Activated naive CD4-positive, alpha-beta T cell treated with anti-CD3 and anti-CD28 coated beads, Interleukin-2, amount 50 U/mL, for 16 hours (primary cell): ENCODE results near the gene WDR36.

Source experiments
- DNase-seq: peaks from one replicate; pipeline ENCODE4 v3.0.0-alpha.2; 2020

WDR36 gene

DNA sequence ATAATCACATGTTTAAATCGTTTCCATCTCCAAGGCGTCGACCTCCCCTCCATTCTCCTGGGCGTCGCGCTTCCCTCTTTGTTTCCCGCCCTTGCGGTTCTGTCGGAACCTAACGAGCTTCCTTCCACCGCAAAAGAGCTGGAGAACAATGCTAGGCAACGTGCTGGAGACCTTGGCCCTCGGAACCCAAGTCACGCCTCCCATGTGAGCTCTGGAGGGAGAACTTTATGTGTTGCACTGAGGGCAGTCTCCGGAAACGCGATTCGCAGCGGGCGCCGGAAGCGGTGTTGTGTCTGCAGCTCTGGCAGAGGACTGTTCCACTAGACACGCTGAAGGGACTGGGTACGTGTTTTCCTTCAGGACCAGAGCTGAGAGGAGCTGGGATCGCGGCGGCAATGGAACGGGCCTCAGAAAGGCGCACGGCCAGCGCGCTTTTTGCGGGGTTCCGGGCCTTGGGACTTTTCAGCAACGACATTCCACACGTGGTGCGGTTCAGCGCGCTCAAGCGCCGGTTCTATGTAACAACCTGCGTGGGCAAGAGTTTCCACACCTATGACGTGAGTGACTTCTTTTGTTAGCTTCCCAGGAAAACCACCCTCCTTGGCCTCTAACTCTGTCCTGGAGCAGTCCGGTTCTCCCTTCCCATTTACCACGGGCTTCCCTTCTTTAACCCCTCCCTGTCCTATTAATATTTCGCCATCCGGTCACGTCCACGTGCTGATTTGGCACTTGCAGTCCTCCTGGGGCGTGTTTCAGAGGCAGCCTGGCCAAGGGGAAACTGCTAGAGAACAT lies at the start of gene WDR36:
WDR36 (plus strand) TSS at position 287 of the 792 bp plus-strand sequence; CDS start at position 396, 109 bp downstream.
- peak; percentile 87 for DNase-seq

DNA sequence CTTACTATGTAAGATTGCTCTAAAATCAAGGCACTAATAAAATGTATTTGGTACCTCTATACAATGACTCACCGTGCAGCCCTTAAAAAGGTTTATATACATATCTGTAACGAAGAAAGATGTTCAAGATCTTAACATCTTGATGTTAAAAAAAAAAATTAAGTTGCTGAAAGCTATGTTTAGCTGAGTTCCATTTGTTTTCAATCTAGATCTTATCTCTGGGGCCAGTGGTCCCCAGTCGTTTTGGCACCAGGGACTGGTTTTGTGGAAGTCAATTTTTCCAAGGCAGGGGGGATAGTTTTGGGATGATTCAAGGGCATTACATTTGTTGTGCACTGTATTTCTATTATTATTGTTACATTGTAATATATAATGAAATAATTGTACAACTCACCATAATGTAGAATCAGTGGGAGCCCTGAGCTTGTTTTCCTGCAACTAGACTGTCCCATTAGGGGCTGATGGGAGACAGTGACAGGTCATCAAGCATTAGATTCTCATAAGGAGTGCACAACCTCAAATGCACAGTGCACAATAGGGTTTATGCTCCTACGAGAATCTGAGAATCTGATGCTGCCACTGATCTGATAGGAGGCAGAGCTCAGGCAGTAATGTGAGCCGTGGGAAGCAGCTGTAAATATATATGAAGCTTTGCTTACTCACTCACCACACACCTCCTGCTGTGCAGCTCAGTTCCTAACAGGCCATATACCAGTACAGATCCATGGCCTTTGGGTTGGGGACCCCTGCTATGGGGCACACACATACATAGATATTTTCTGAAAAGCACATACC lies 48.2 kb upstream of the WDR36 start:
- no peak for DNase-seq

DNA sequence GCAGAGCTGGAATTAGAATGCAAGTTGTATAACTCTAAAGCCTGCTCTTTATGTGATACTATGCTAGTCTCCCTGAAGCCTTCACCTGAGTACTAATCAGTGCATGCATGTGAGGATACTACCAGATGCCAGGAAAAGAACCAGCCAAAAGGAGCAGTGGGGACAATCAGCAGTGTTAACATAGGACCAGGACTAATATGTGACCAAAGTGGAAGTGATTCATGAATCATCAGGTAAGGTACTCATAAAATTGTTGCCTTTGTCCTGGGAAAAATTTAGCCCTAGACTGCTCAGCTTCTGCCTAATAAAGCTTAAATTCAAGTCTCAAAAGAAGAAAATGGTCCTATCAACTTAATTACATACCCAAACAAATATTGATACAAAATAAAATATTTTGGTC lies 34.1 kb upstream of the WDR36 start:
- DNase-seq: no peak

DNA sequence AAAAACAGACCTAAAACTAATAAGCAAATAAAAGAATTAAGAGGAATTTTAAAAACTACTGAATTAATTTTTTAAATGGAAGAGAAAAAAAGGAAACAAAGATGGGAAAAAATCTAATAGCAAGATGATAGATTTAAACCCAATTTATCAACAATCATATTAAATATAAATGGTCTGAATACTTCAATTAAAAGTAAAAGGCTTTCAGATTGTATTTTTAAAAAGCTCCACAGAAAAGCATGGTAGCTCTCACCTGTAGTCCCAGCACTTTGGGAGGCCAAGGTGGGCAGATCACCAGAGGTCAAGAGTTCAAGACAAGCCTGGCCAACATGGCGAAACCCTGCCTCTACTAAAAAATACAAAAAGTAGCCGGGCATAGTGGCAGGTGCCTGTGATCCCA lies 32.0 kb upstream of the WDR36 start:
- no peak for DNase-seq

DNA sequence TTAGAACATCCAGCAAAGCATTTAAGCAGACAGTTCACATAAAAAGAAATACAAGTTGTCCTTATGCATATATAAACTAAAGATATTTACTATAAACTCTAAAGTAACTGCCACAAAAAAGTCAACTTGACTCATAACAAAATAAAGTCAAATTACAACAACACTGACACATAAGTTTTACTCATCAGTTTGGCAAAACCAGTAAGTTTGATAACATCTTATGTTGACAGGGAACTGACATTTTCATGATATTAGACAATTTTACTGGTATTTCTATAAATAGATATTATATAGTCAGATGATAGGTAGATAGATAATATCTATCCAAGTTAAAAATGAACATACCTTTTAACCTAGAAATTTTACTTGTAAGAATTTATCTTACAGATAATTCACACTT lies 30.5 kb upstream of the WDR36 start:
- DNase-seq: no peak

DNA sequence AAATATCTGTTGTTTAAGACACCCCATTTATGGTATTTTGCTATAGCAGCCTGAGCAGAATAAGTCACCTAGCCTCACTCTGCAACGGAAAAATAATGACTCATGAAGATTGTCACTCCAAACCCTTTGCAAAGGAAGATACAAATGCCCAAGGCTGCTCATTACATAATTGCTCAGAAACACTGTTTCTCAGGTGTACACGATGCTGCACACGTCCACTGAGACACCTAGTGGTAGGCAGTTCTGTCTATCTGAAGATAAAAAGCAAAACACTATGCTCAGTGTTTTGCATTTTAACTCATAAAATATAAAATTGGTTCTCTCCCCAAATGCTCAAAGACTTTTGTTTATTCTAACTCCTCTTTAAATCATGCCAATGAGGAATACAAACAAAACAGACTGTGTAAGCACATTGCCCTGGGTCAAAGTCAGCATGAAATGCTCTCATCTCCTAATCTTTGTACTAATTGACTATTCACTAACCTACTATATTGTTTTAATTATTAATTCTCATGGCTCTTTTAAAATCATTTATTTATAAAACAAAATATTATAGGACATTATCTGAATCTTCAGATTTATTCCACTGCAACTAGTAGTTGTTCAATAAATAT lies 28.3 kb upstream of the WDR36 start:
- DNase-seq: no peak

DNA sequence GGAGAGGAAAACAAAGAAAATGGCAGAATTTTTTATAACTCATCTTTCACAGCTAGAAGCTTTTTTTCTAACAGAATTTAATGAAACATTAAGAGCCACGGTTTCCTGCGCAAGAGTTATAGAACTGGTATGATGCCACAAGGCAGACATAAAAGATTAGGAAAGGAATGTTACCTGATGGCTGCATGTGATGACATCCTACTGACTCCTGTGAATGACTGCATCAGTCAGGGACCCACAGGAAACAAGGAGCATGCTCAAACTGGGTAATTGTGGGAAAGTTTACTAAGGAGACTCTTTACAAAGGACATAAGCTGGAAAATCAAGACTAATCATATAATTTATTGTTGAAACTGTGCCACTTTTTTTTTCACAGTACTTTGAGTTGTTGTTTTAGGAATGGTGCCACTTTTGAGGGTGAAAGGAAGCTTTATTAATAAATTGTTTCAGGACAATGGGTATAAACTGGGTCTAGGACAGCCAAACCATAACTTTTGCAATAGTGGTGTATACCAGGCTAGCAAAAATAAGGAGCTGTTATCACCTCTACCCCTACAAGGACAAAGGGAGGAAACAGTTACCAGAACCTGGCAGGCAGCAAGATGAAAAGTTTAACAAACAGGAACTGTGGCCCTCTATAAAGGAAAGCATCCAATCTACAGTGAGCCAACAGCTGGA lies 25.7 kb upstream of the WDR36 start:
- no peak for DNase-seq

DNA sequence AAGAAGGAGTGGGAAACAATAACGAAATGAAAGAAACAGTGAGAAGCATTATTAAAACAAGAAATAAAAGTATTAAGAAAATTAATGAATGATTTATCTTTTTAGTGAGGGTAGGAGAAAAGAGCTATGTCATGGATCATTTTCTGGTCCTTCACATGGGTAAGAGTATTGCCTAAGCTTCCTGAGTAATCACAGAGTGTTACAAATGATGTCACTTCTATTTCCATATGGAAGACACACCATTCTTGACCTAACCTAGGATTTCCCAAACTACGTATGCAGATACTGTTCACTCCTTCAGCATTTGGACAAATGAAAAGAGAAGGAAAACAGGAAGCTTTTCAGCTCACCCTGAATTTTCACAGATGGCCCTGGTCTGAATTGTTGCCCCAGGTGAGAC lies 23.9 kb upstream of the WDR36 start:
- DNase-seq: no peak

DNA sequence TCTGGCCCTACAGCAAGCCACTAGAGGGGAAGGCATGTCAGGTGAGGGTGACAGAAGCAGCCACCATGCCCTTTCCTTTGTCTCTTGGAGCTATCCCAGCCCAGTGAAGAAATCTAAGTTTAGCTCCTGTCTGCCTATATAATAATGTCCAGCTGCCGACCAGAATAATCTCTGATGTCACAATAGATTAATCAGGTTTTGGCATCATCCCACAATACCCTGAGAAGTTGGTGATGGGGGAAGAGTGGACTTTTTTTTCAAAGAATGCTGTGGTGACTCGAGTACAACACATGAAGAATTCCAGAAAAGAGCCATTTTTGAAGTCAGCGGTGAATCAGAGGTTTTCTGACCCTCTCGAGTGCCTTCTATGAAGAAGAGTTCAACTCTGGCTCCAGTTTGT lies 22.3 kb upstream of the WDR36 start:
- DNase-seq: no peak

DNA sequence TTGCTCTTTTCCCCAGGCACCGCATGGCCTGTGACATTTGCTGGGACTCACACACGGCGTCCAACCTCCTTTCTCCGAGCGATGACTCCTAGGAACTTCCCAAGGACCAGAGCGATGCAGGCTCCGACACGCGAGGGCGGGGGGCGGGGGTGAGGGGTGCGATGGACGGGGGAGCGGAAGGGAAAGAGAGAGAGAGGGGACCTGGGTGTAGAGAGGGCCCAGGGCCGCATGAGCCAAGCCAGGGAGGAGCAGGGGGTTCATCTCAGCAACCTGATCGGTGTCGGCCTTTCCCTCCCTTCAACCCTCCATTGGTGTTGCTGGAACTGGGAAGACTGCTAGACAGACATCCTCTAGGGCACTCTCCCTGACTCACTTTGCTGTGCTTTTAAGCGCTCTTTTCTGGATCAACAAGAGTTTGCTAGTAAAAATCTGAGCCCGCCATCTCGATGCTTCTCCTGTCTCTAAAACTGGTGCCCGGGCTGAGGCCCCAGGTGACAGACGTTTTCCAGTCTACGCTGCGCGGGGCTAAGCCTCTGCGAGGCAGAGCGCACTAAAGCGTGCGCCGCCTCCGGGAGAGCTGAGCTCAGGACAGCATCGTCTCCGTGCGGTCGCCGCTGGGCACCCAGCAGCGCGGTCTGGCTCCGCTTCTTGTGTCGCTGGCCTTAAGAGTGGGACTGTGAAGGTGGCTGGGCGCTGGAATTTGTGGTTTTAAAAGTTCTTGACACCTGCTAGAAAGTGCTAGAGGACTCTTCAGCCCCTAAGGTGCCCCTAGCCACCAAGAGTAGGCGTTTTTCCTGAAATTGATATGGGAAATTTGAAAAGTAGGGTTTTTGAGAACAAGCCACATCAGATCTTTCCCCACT lies 21.6 kb upstream of the WDR36 start:
- DNase-seq: peak; percentile 24

DNA sequence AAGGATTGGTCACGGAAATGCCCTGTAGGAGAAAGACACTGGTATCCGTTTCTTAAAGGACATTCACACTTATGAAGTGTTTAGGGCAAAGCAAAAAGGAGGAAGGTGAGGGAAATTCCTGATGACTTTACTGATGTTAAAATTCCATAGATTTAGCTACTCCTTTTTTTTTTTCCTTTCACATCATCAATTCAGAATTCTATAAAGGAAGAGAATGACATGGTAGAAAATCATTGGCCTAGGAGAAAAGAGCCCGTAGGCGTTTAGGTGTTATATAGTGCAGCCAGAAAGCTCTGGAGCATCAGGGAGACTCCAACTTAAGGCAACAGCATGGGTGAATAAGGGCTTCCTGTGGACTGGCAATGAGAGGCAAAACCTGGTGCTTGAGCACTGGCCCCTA lies 20.7 kb upstream of the WDR36 start, which contains the start of gene TSLP:
TSLP (plus strand) TSS at position 301 of the 400 bp plus-strand sequence. CDS start 178 bp downstream, outside the sequence.
- no peak for DNase-seq

DNA sequence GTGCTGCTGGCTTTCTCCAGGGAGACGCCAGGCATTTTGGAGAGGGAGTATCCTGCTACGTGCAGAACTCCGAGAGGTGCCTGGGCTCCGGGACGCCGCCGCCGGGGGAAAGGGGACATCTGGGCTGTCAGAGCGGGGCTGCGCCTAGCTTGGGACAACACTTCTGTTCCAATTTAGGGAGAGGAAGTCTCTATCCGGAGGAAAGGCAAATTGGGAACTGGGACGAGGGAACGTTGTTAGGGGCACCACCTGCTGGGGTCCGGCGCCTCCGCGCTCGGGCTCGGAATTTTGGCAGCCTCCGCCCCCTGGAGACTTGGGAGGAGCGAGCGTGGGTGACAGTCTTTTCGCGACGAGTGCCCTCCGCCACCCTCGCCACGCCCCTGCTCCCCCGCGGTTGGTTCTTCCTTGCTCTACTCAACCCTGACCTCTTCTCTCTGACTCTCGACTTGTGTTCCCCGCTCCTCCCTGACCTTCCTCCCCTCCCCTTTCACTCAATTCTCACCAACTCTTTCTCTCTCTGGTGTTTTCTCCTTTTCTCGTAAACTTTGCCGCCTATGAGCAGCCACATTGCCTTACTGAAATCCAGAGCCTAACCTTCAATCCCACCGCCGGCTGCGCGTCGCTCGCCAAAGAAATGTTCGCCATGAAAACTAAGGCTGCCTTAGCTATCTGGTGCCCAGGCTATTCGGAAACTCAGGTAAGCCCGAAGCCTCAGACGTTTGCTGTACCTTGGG lies 19.0 kb upstream of the WDR36 start:
- DNase-seq: peak; percentile 63

DNA sequence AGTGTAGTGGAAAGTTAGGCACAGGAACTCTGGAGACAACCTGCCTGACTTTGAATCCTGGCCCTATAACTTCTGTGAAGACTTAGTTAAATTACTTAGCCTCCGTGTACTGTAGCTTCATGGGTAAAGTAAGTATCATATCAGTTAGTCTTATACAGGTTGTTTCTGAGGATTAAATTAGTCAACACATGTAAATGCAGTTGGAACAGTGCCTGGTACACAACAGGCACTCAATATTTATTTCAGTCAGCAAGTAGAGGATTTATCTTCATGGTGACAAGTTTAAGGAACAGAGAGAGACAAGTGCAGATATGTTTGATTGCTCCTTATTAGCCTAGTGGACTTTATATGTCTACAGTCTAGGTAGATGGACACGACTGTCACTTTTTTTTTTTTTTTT lies 17.9 kb upstream of the WDR36 start:
- no peak for DNase-seq

DNA sequence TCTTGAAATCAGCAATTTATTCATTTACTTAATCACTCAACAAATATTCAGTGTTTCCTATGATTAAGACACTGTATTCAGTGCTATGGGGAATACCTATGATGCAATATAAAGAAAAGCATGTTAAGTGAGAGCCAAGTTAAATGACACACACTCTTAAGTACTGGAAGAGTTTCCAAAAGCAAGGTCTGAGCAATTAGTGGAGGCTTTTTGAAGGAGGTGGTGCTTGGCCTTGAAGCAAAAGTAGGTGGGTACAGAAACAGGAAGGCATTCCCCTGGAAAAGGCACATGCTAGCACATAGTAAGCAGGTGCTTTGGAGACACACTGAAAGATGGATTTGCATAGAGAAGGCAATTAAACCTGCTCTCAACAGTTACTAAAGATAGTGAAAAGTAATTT lies 16.6 kb upstream of the WDR36 start:
- DNase-seq: no peak

DNA sequence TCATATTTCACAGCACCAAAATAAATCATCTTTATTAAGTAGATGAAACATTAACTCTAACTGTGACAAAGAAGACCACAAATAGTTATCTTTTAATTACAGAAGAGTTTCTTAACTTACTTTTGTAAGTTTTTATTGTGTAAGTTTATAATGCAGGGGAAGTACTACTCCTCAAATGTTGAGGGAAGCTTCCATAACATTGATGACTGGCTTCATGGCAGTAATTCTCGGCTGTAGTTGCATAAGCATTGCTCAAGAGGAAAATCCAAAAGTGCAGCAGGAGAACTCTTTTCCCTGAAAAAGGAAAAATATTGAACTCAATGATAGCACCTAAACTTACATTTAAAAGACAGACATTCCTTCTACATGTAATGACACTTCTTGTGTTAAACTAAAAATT lies 16.1 kb upstream of the WDR36 start:
- DNase-seq: no peak

DNA sequence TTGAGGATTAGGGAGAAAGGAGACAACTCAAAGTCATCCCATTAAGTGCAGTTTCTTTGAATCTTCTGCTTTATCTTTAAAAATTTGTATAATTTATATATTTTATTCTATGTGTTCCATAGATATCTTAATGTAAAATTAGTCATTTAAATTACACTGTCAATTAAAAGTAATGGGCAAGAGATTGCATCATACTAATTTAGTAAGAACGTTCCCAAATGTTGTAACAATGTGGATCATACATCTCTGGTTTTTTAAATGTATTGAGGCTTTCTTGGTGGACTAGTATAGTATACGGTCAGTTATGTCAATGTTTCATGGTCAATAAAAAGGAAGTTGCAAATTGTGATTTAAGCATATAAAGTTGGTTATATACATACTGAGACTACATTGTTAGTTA lies 14.5 kb upstream of the WDR36 start:
- no peak for DNase-seq

DNA sequence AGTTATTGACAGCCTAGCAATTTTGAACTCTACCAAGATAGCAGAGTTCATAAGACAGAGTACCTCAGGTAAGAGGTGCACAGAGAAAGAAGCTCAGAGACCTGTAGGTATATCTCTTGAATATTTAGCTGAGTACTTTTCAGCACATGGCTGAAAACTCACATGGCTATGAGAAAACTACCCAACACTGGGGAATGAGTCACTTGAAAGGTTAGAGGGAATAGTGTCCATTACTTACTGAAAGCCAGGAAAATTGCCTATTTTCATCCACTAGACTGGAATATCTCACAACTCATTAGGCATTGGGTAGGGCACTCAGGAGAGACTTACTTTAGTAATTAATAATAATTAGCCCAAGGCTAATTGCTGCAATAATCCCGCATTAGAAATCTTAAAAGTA lies 12.3 kb upstream of the WDR36 start:
- no peak for DNase-seq

DNA sequence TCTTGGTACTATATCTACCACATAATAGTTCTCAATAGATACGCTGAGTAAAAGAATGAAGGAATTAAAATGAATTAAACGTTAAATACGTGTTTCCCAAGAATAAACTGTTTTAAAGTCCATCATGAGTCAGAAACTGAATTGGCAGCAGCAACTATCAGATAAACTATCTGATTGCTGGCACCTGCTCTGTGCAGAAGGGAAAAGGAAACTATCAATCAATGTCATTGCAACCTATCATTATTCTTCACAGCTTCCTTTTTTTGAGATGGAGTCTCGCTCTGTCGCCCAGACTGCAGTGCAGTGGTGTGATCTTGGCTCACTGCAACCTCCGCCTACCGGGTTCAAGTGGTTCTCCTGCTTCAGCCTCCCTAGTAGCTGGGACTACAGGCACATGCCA lies 8.8 kb upstream of the WDR36 start:
- no peak for DNase-seq

DNA sequence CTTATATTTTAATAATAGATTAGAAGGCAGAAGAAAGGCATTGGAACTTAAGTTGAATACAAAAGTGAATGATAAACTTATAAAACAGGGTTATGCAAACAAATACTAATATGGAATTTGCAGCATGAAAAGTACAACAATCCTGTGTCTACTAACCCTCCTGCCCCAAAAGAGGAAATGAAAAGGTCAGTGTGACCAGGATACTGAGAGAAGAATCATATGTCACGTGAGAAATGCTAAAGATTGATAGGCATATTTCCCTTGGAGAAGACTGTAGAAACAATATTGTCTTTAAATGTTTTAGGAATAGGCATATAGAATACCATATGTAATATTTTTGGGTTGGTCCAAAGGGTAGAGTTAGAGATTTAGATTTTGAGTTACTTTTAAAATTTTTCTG lies 3.8 kb downstream of the WDR36 start:
- DNase-seq: no peak

DNA sequence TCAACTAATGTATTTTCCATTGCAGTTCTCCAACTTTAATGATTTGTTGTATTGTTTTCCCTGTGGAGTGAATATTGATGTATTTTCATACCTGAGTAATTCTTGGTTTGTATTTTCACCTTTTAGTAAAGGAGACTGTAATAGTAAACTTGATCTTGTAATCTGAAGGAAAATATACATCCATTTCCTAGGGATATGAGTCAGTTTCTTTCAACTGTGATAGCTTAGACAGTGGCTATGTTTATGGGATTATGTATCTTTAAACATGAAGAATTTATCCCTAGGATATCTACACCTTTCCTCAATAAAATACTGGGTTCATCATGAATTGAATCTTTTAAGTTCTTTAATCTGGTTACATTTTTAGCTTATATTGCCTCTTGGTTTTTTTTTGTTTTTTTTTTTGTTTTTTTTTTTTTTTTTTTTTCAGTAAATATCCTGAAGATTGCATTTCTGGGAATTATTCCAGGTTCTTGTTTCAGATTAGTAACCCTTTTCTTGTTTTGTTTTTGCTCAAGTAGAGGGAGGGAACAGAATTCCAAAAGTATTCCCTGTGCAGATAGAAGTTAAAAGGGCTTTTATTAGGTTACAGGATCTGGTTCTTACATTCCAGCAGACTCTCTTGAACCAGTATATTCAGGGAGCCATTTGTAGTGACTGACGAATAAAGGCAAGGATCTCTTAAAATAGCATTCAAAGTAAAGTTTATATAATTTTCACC lies 7.1 kb downstream of the WDR36 start:
- DNase-seq: no peak
